Suprapubic skin (tissue), 4 donors: Measurements from ENCODE around the gene DIO3. TPM values are rescaled to one million over a fixed set of nuclear protein-coding genes. Genes with fewer than 3 reads are reported as not detected.

ENCODE experiments used
- DNase-seq, 2 donors: peaks; one replicate each; pipeline ENCODE4 v3.0.0-alpha.2; 2019; ENCODE audit warnings: low spot score in 2 of 2
- H3K27ac ChIP-seq: fragments of 200-600 bp; sonication (generic); one replicate; pipeline ENCODE4 v1.5.1; 2019
- H3K27me3 ChIP-seq: fragments of 200-600 bp; sonication (generic); one replicate; pipeline ENCODE4 v1.5.1; 2019
- H3K36me3 ChIP-seq: fragments of 200-600 bp; sonication (generic); one replicate; pipeline ENCODE4 v1.5.1; 2019
- H3K4me1 ChIP-seq: fragments of 200-600 bp; sonication (generic); one replicate; pipeline ENCODE4 v1.5.1; 2019
- H3K4me3 ChIP-seq: fragments of 200-600 bp; sonication (generic); one replicate; pipeline ENCODE4 v1.5.1; 2019; ENCODE audit warnings: mild to moderate bottlenecking
- H3K9me3 ChIP-seq: fragments of 200-600 bp; sonication (generic); one replicate; pipeline ENCODE4 v1.5.1; 2019
- EP300 ChIP-seq: sonication (generic); formaldehyde crosslinking; IDR thresholded peaks from one replicate; pipeline ENCODE4 v1.6.1; 2017; ENCODE audit warnings: antibody characterized with exemption
- POLR2A ChIP-seq, 2 donors: fragments of 450-650 bp; IDR thresholded peaks; one replicate each; pipeline ENCODE4 v1.6.1; 2017; ENCODE audit warnings: antibody characterized with exemption in 2 of 2, mild to moderate bottlenecking in 2 of 2, moderate library complexity in 2 of 2
- POLR2AphosphoS5 ChIP-seq, 3 donors: sonication (generic); formaldehyde crosslinking; IDR thresholded peaks; one replicate each; pipeline ENCODE4 v1.6.1; 2017; ENCODE audit warnings: antibody characterized with exemption in 3 of 3
- WGBS: methylation state at CpG from one replicate; pipeline ENCODE4 v1.1.5; 2018; 5-methylcytosine and 5-hydroxymethylcytosine counted together
- total RNA-seq, 4 donors: library from RNA; depleted of rRNA; stranded (reverse); fragments of >200 nt; gene quantifications; one replicate each; pipeline ENCODE4 v1.1.0, GENCODE V29; 2016
- TF ChIP-seq, protein P1 (sequence below), 2 donors: fragments of 200-600 bp in 1 of 2; fragments of 450-650 bp in 1 of 2; sonication (generic) in 1 of 2; IDR thresholded peaks; one replicate each; pipeline ENCODE4 v1.5.1; 2016 to 2019; ENCODE audit warnings: antibody characterized with exemption in 2 of 2, mild to moderate bottlenecking in 1 of 2, moderate library complexity in 1 of 2

DIO3 gene
- total RNA-seq, 4 donors from 2014 or later = 0.44 to 0.89 (median 0.82) TPM

DNA sequence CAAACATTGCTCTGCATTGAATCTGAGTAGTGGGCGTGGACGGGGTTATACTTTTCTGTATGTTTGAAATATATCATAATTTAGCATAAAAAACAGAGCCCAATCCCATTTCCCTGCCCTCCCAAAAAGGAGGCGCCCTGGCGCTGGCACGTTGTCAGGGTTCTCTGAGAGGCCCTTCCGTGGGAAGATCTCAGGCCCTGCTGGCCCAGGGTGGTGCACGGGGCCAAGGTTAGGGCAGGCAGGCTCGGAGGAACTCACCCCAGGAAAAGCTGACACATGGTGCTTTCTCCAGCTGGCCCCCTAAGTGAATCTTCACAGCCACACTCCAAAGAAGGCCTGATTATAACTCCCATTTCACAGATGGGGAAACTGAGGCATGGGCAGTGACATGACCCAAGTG is 17.2 kb downstream of the DIO3 start:
- 78% methylated on average over 8 of the region's 8 CpGs for WGBS
- Histone ChIP-seq H3K4me3 (no peak overlapping the region), H3K4me1 (no peaks in the 10 kb centered on the region), H3K36me3 (no peaks in the 10 kb centered on the region), H3K27me3 (peaks cover 8% of the 10 kb centered on the region), H3K9me3 (no peaks in the 10 kb centered on the region), H3K27ac (no peak overlapping the region)
- no peak for TF ChIP-seq POLR2A (IDR thresholded peaks at IDR 0.05)
- TF ChIP-seq POLR2AphosphoS5 (IDR thresholded peaks at IDR 0.05) = no peak
- TF ChIP-seq, protein P1, sequence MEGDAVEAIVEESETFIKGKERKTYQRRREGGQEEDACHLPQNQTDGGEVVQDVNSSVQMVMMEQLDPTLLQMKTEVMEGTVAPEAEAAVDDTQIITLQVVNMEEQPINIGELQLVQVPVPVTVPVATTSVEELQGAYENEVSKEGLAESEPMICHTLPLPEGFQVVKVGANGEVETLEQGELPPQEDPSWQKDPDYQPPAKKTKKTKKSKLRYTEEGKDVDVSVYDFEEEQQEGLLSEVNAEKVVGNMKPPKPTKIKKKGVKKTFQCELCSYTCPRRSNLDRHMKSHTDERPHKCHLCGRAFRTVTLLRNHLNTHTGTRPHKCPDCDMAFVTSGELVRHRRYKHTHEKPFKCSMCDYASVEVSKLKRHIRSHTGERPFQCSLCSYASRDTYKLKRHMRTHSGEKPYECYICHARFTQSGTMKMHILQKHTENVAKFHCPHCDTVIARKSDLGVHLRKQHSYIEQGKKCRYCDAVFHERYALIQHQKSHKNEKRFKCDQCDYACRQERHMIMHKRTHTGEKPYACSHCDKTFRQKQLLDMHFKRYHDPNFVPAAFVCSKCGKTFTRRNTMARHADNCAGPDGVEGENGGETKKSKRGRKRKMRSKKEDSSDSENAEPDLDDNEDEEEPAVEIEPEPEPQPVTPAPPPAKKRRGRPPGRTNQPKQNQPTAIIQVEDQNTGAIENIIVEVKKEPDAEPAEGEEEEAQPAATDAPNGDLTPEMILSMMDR (IDR thresholded peaks at IDR 0.05) = no peak
- TF ChIP-seq EP300 = no peak
- no peak for DNase-seq

DNA sequence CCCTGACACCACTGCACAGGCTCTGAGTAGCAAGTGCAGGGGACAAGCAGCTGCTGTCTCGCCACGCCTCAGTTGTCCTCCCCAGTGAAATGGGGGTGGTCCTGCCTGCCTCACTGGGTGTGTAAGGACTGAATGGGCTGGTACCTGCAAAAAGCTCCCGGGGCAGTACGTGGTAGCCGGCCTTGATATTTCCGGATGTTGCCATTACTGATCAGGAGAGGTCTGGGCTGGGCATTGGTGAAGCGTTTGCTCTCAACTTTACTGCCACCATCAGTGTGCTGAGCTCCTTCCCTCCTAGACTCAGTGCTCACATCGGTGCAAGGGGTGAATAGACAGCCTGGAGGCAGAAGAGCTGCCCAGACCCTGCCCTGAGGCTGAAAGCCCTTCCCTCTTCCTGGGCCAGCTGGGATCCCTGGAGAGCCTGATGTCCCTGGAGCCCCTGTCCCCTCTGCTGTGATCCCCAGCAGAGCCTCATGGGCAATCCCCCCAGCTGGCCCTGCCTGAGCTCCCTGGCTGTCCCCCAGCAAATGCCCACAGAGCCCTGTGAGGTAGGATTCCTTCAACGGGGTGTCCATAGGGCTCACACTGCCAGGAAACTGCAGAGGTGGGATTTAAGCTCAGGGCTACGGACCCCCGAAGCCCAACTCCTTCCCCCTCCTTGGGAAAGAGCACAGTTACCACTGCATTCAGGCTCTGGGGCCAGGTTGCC is 18.2 kb downstream of the DIO3 start:
- no peak overlapping the region for H3K4me3 ChIP-seq
- H3K27ac ChIP-seq = no peak overlapping the region
- no peak for DNase-seq
- no peaks in the 10 kb centered on the region for H3K9me3 ChIP-seq
- H3K36me3 ChIP-seq = no peaks in the 10 kb centered on the region
- peaks cover 8% of the 10 kb centered on the region for H3K27me3 ChIP-seq
- TF ChIP-seq EP300 (no peak), POLR2A (IDR thresholded peaks at IDR 0.05) (no peak), POLR2AphosphoS5 (IDR thresholded peaks at IDR 0.05) (no peak)
- TF ChIP-seq, protein P1 (IDR thresholded peaks at IDR 0.05) = no peak
- H3K4me1 ChIP-seq = no peaks in the 10 kb centered on the region
- WGBS = 93% methylated on average over 8 of the region's 11 CpGs

DNA sequence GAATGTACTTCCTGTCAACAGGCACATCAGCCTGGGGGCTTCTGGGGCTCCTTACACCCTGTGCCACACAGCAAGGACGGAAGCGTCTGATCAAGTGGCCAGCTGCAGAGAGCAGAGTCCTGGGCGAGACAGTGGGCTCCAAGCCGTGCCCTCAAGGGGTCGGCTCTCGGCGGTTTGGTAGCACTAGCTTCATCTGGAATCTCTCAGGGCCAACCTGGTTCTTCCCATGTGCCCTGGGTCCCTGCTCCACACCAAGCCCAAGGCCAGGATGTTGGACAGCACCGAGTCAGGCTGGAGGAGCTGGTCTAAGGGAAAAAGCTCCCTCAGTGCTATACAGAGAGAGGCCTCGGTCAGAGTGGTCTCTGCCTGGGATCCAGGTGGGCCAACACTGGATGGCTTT is 20.5 kb downstream of the DIO3 start:
- TF ChIP-seq EP300 (no peak), POLR2AphosphoS5 (IDR thresholded peaks at IDR 0.05) (no peak), POLR2A (IDR thresholded peaks at IDR 0.05) (no peak)
- TF ChIP-seq, protein P1 (IDR thresholded peaks at IDR 0.05) = no peak
- Histone ChIP-seq H3K4me3 (no peak overlapping the region), H3K36me3 (no peaks in the 10 kb centered on the region), H3K9me3 (no peaks in the 10 kb centered on the region), H3K27me3 (peaks cover 14% of the 10 kb centered on the region), H3K4me1 (no peaks in the 10 kb centered on the region), H3K27ac (no peak overlapping the region)
- 76% methylated on average over 9 of the region's 9 CpGs for WGBS
- DNase-seq = no peak

DNA sequence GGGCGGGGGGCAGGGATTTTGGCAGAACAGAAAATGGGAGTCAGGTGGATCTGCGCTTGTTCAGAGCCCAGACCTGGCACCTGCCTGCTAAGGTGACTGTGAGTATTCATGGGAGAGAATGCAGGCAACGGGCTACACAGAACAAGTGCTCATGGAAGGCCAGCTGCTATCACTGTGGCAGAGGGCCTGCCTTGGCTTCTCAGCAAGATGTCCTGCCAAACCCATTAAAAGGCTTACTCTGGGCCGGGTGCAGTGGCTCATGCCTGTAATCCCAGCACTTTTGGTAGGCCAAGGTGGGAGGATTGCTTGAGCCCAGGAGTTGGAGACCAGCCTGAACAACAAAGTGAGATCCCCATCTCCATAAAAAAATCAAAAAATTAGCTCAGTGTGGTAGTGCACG is 21.0 kb downstream of the DIO3 start:
- Histone ChIP-seq H3K4me3 (no peak overlapping the region), H3K4me1 (no peaks in the 10 kb centered on the region), H3K27me3 (peaks cover 14% of the 10 kb centered on the region), H3K36me3 (no peaks in the 10 kb centered on the region), H3K27ac (no peak overlapping the region), H3K9me3 (no peaks in the 10 kb centered on the region)
- DNase-seq = no peak
- 80% methylated on average over 4 of the region's 5 CpGs for WGBS
- TF ChIP-seq, protein P1 (IDR thresholded peaks at IDR 0.05) = no peak
- TF ChIP-seq POLR2AphosphoS5 (IDR thresholded peaks at IDR 0.05) (no peak), POLR2A (IDR thresholded peaks at IDR 0.05) (no peak), EP300 (no peak)

DNA sequence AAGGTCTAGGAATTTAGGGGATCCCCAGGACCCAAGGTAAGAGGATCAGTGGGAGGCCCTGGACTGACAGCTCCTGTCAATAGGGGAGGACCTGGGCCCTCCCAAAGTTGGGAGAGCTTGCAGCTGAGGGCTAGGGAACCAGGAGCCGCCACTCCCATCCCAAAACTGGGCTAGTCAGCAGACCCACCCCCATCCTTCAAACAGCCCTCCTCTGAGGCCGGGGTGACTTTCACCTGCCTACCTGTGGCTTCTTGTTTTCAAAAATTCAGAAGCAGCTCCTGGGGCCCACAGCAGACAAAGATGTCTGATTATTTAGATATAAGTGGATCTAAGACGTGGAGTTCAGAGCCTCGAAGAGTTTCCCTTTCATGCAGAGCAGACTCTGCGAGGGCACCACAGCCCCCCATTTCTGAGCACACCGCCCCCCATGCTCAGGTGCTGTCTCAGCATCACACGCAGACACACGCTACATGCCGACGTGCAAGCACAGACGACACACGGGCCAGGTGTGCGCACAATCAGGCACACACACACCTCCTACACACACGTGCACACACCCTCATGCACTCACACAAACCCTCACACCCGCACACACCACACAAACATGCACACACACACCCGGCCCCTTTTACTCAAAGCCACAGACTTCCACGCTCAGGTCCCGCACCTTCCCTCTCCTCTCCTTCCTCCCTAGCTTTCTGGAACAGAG is 21.9 kb downstream of the DIO3 start:
- Histone ChIP-seq H3K27me3 (peaks cover 14% of the 10 kb centered on the region), H3K27ac (no peak overlapping the region), H3K4me1 (no peaks in the 10 kb centered on the region), H3K36me3 (no peaks in the 10 kb centered on the region), H3K4me3 (no peak overlapping the region), H3K9me3 (no peaks in the 10 kb centered on the region)
- DNase-seq = no peak
- 91% methylated on average over 17 of the region's 18 CpGs for WGBS
- TF ChIP-seq EP300 = no peak
- TF ChIP-seq POLR2A (IDR thresholded peaks at IDR 0.05) = no peak
- TF ChIP-seq POLR2AphosphoS5 (IDR thresholded peaks at IDR 0.05) = no peak
- TF ChIP-seq, protein P1 (IDR thresholded peaks at IDR 0.05) = no peak
